CD14-positive monocyte (primary cell): ENCODE results near the gene IFITM10. TPM values are rescaled to one million over a fixed set of nuclear protein-coding genes. Genes with fewer than 3 reads are reported as not detected.
A peak's percentile ranks its signal among the peaks of the same experiment; 100 is the strongest.

Source experiments
- DNase-seq, 3 donors: peaks; one replicate each; pipeline ENCODE4 v3.0.0-alpha.2; 2011 to 2022
- H2AFZ ChIP-seq: 2 replicates; pipeline ENCODE4 v1.6.0; 2012; ENCODE audit warnings: mild to moderate bottlenecking, low read depth, low read length, inconsistent platforms; ENCODE audit not compliant: insufficient read depth, poor library complexity, severe bottlenecking
- H3K27ac ChIP-seq, 2 donors: 1 replicate in 1 of 2; 2 replicates in 1 of 2; pipeline ENCODE4 v1.5.1; 2012 to 2013; ENCODE audit warnings: low read length in 2 of 2, control low read depth in 1 of 2, inconsistent platforms in 1 of 2, low read depth in 1 of 2, mild to moderate bottlenecking in 1 of 2
- H3K27me3 ChIP-seq, 2 donors: one replicate each; pipeline versions ENCODE4 v1.6.0 to v1.6.1; 2011 to 2013; ENCODE audit warnings: low read length in 2 of 2; ENCODE audit not compliant: control insufficient read depth in 2 of 2, insufficient read depth in 2 of 2
- H3K36me3 ChIP-seq, 2 donors: replicated peaks in 1 of 2; 1 replicate in 1 of 2; 2 replicates in 1 of 2; pipeline versions ENCODE4 v1.5.1 to v1.6.1; 2012 to 2013; ENCODE audit warnings: low read length in 2 of 2, control low read depth in 1 of 2, inconsistent platforms in 1 of 2, mild to moderate bottlenecking in 1 of 2; ENCODE audit not compliant: insufficient read depth in 2 of 2, control insufficient read depth in 1 of 2
- H3K4me1 ChIP-seq, 2 donors: 1 replicate in 1 of 2; 2 replicates in 1 of 2; pipeline versions ENCODE4 v1.5.1 to v1.6.1; 2012 to 2013; ENCODE audit warnings: low read length in 2 of 2, control low read depth in 1 of 2, inconsistent platforms in 1 of 2, mild to moderate bottlenecking in 1 of 2, moderate library complexity in 1 of 2; ENCODE audit not compliant: insufficient read depth in 2 of 2, control insufficient read depth in 1 of 2
- H3K4me2 ChIP-seq: replicated peaks from 2 replicates; pipeline ENCODE3; 2012; ENCODE audit warnings: low read length, moderate library complexity, mild to moderate bottlenecking; ENCODE audit not compliant: poor library complexity, severe bottlenecking; ENCODE audit errors: extremely low read depth
- H3K4me3 ChIP-seq, 3 experiments: fragments of 200-600 bp in 1 of 3; sonication (generic) in 1 of 3; replicated peaks in 1 of 3; 1 replicate in 2 of 3; 2 replicates in 1 of 3; pipeline ENCODE4 v1.5.1; 2011 to 2013; ENCODE audit warnings: low read length in 3 of 3, mild to moderate bottlenecking in 3 of 3, control low read depth in 2 of 3, low read depth in 2 of 3, inconsistent platforms in 1 of 3, moderate library complexity in 1 of 3
- H3K79me2 ChIP-seq: 2 replicates; pipeline ENCODE4 v1.6.0; 2012; ENCODE audit warnings: mild to moderate bottlenecking, control low read depth, inconsistent platforms, low read length, moderate library complexity; ENCODE audit not compliant: insufficient read depth
- H3K9ac ChIP-seq: 2 replicates; pipeline ENCODE4 v1.6.0; 2017; ENCODE audit warnings: low read length, mild to moderate bottlenecking; ENCODE audit not compliant: insufficient read depth, poor library complexity, severe bottlenecking
- H3K9me3 ChIP-seq, 2 donors: replicated peaks in 1 of 2; 1 replicate in 1 of 2; 2 replicates in 1 of 2; pipeline versions ENCODE4 v1.5.1 to v1.6.1; 2012 to 2013; ENCODE audit warnings: low read length in 2 of 2, control low read depth in 1 of 2; ENCODE audit not compliant: control insufficient read depth in 1 of 2, insufficient read depth in 1 of 2
- H4K20me1 ChIP-seq: 2 replicates; pipeline ENCODE4 v1.6.0; 2012; ENCODE audit warnings: mild to moderate bottlenecking, low read length, control low read depth, moderate library complexity; ENCODE audit not compliant: insufficient read depth
- H3K27ac Mint-ChIP-seq, 7 donors: one replicate each; pipeline ENCODE4 v1.8.0; 2020; ENCODE audit warnings: mild to moderate bottlenecking in 7 of 7, mixed read lengths in 7 of 7, moderate library complexity in 6 of 7, inconsistent platforms in 2 of 7
- H3K27me3 Mint-ChIP-seq, 3 donors: one replicate each; pipeline ENCODE4 v1.8.0; 2021 to 2022; ENCODE audit warnings: low read depth in 3 of 3, mild to moderate bottlenecking in 3 of 3, mixed read lengths in 3 of 3, moderate library complexity in 3 of 3, inconsistent platforms in 1 of 3
- H3K36me3 Mint-ChIP-seq, 2 donors: one replicate each; pipeline ENCODE4 v1.8.0; 2020; ENCODE audit warnings: mixed read lengths in 2 of 2, inconsistent platforms in 1 of 2, mild to moderate bottlenecking in 1 of 2
- H3K4me1 Mint-ChIP-seq: one replicate; pipeline ENCODE4 v1.8.0; 2020; ENCODE audit warnings: mild to moderate bottlenecking, mixed read lengths
- H3K4me3 Mint-ChIP-seq, 2 donors: one replicate each; pipeline ENCODE4 v1.8.0; 2020; ENCODE audit warnings: mild to moderate bottlenecking in 2 of 2, mixed read lengths in 2 of 2, moderate library complexity in 1 of 2
- H3K9me3 Mint-ChIP-seq, 7 donors: one replicate each; pipeline ENCODE4 v1.8.0; 2020 to 2022; ENCODE audit warnings: mixed read lengths in 7 of 7, mild to moderate bottlenecking in 6 of 7, moderate library complexity in 6 of 7, inconsistent platforms in 2 of 7
- WGBS: methylation state at CpG from one replicate; pipeline ENCODE4 v1.1.5; 2013; ENCODE audit warnings: missing lambda C conversion rate; ENCODE audit not compliant: insufficient coverage; 5-methylcytosine and 5-hydroxymethylcytosine counted together
- intact Hi-C, 2 donors: fragments of 100-400 bp; cut with micrococcal nuclease; formaldehyde crosslinking; loops; one replicate each; pipeline versions ENCODE4 v1.15.0 to v1.15.1; 2023
- polyA plus RNA-seq, 3 donors: library from polyadenylated mRNA; depleted of rRNA in 1 of 3; unstranded in 2 of 3; stranded (reverse) in 1 of 3; fragments of 300-500 nt in 2 of 3; fragments of >200 nt in 1 of 3; fragmentation: Illumina TruSeq in 2 of 3; gene quantifications; 1 replicate in 2 of 3; 2 replicates in 1 of 3; pipeline ENCODE4 v1.2.3, GENCODE V29; 2012 to 2021
- TF ChIP-seq, protein P1 (sequence below): fragments of 200-600 bp; IDR thresholded peaks from one replicate; pipeline ENCODE4 v1.8.0; 2022; ENCODE audit warnings: antibody characterized with exemption, mild to moderate bottlenecking

Gene IFITM10
- polyA plus RNA-seq, 3 donors, result 2.4 TPM; not detected in 2

DNA sequence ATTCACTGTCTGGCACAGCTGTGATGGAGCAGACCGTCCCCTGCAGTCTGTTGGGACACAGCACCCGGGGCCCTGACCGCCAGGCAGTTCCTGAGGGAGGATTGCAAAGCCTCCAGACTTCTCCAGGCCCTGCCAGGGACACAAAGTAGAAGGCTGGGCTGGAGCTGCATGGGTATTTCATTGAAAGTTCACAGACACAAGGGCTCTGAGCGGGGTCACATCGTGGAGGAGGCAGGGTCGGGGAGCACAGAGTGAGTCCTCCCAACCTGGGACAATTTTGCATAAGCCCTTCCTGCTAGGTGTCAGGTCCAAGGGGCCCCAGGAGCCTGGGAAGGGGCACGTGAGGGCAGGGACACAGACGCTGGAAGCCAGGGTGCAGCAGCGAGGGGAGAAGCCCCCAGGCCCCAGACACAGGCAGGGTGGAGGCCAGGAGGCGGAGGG lies 15.7 kb downstream of the IFITM10 start:
- no peak for DNase-seq
- Mint-ChIP-seq H3K27ac (no peak overlapping the region), H3K9me3 (peaks cover 19 to 34% (median 24%) of the 10 kb centered on the region in 7 donors), H3K27me3 (peaks cover 55 to 77% (median 75%) of the 10 kb centered on the region in 3 donors), H3K4me1 (peaks cover 9% of the 10 kb centered on the region), H3K4me3 (no peak overlapping the region), H3K36me3 (peaks cover 3% of the 10 kb centered on the region in 2 donors)
- no peaks in the 10 kb centered on the region for H4K20me1 ChIP-seq
- H3K79me2 ChIP-seq, result no peaks in the 10 kb centered on the region
- H3K4me2 ChIP-seq, result no peak overlapping the region
- H3K4me3 ChIP-seq, result no peak overlapping the region
- no peaks in the 10 kb centered on the region for H3K36me3 ChIP-seq
- peaks cover 20 to 25% of the 10 kb centered on the region in 2 donors for H3K9me3 ChIP-seq
- H3K27ac ChIP-seq, result no peak overlapping the region
- peaks cover 0 to 4% of the 10 kb centered on the region in 2 donors for H3K4me1 ChIP-seq
- H3K9ac ChIP-seq, result no peak overlapping the region
- intact Hi-C loops, result no loop called here
- 42% methylated on average over 10 of the region's 10 CpGs for WGBS
- H3K27me3 ChIP-seq, result peaks cover 4 to 63% of the 10 kb centered on the region in 2 donors
- no peak overlapping the region for H2AFZ ChIP-seq
- TF ChIP-seq, protein P1, sequence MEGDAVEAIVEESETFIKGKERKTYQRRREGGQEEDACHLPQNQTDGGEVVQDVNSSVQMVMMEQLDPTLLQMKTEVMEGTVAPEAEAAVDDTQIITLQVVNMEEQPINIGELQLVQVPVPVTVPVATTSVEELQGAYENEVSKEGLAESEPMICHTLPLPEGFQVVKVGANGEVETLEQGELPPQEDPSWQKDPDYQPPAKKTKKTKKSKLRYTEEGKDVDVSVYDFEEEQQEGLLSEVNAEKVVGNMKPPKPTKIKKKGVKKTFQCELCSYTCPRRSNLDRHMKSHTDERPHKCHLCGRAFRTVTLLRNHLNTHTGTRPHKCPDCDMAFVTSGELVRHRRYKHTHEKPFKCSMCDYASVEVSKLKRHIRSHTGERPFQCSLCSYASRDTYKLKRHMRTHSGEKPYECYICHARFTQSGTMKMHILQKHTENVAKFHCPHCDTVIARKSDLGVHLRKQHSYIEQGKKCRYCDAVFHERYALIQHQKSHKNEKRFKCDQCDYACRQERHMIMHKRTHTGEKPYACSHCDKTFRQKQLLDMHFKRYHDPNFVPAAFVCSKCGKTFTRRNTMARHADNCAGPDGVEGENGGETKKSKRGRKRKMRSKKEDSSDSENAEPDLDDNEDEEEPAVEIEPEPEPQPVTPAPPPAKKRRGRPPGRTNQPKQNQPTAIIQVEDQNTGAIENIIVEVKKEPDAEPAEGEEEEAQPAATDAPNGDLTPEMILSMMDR, result no peak

DNA sequence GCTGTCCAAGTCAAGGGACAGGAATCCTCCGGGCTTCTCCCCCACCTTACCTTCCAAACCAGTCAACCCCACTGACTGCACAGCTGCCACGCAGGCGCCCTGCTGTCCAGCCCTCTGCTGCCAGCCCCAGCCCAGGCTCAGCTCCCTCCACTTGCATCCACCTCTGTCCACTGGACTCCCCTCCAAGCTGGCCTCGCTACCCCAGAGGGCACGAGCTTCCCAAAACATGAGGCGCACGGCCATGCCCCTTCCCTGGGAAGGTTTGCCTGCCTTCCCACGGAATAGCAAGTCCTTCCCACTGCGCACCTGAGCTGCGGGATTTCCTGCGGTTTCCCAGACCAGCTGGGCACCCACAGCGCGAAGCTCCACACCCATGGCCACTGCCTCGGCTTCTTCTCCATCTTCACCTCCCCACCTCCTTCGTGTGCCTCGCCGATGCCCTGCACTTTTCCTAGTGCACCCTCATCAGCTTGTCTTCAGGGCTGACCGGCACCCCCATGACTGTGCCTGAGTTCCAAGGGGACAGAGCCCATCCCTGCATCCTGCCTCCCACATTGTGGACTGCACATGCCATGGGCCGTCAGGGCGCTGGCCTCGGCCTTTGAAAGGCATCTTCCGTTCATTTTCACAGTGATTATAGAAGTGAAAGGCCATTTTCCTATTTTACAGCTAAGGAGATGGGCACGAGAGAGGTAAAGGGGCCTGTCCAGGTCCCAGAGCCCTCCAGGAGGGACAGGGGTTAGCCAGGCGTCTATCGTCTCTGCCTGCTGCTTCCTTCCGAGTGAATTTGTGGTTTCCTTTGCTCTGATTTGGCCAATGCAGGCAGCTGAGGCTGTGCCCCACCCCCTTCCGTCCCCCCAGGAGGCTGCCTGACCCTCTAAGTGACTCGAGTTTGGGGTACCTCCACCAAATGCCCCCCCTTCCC lies 16.4 kb downstream of the IFITM10 start:
- Histone ChIP-seq H2AFZ (no peak overlapping the region), H3K4me2 (no peak overlapping the region), H3K27me3 (peaks cover 8 to 65% of the 10 kb centered on the region in 2 donors), H3K9me3 (peaks cover 20 to 25% of the 10 kb centered on the region in 2 donors), H4K20me1 (no peaks in the 10 kb centered on the region), H3K79me2 (no peaks in the 10 kb centered on the region), H3K9ac (no peak overlapping the region), H3K36me3 (no peaks in the 10 kb centered on the region), H3K27ac (no peak overlapping the region), H3K4me1 (peaks cover 5 to 11% of the 10 kb centered on the region in 2 donors), H3K4me3 (no peak overlapping the region)
- DNase-seq, result no peak
- Mint-ChIP-seq H3K27me3 (peaks cover 55 to 77% (median 75%) of the 10 kb centered on the region in 3 donors), H3K9me3 (peaks cover 19 to 32% (median 24%) of the 10 kb centered on the region in 7 donors), H3K4me1 (peaks cover 16% of the 10 kb centered on the region), H3K27ac (peak overlapping the region in 1 of 7 donors; percentile 1), H3K36me3 (peaks cover 0 to 3% of the 10 kb centered on the region in 2 donors), H3K4me3 (peak overlapping the region in 1 of 2 donors; percentile 67)
- 78% methylated on average over 19 of the region's 28 CpGs for WGBS
- intact Hi-C loops, result no loop called here
- TF ChIP-seq, protein P1, result no peak
